ENCODE measurements around the gene FNIP1. TPM values are rescaled to one million over a fixed set of nuclear protein-coding genes. Genes with fewer than 3 reads are reported as not detected.

FNIP1 gene
- total and polyA plus RNA-seq, 9 of the 15 experiments (the other 6 are each of a cell fraction or from before 2014, with no cell fraction given), result 5.0 to 32.8 (median 18.4) TPM

GRCh38 chr5:131796793-131797693, at the start of gene FNIP1 (continued):
- TF ChIP-seq HNRNPK (IDR thresholded peaks at IDR 0.05; ENCODE audit: low read depth, low read length, poor library complexity, severe bottlenecking) (no peak), HMGXB4 (CRISPR knock-in tag; IDR thresholded peaks at IDR 0.05) (peak; percentile 81), ETS1 (conservative IDR thresholded peaks at IDR 0.05; ENCODE audit: control insufficient read depth, low read depth, low read length) (0 out of 2 replicates have a peak, but pooled peaks have one; percentile 7), CREB5 (CRISPR knock-in tag; IDR thresholded peaks at IDR 0.05) (no peak), TCF7 (IDR thresholded peaks at IDR 0.05; ENCODE audit: borderline replicate concordance) (no peak), EP300 (IDR thresholded peaks at IDR 0.05; ENCODE audit: low read length) (peak; percentile 72), SMAD4 (CRISPR knock-in tag; conservative IDR thresholded peaks at IDR 0.05) (peak; percentile 83)
- TF ChIP-seq, protein P1, sequence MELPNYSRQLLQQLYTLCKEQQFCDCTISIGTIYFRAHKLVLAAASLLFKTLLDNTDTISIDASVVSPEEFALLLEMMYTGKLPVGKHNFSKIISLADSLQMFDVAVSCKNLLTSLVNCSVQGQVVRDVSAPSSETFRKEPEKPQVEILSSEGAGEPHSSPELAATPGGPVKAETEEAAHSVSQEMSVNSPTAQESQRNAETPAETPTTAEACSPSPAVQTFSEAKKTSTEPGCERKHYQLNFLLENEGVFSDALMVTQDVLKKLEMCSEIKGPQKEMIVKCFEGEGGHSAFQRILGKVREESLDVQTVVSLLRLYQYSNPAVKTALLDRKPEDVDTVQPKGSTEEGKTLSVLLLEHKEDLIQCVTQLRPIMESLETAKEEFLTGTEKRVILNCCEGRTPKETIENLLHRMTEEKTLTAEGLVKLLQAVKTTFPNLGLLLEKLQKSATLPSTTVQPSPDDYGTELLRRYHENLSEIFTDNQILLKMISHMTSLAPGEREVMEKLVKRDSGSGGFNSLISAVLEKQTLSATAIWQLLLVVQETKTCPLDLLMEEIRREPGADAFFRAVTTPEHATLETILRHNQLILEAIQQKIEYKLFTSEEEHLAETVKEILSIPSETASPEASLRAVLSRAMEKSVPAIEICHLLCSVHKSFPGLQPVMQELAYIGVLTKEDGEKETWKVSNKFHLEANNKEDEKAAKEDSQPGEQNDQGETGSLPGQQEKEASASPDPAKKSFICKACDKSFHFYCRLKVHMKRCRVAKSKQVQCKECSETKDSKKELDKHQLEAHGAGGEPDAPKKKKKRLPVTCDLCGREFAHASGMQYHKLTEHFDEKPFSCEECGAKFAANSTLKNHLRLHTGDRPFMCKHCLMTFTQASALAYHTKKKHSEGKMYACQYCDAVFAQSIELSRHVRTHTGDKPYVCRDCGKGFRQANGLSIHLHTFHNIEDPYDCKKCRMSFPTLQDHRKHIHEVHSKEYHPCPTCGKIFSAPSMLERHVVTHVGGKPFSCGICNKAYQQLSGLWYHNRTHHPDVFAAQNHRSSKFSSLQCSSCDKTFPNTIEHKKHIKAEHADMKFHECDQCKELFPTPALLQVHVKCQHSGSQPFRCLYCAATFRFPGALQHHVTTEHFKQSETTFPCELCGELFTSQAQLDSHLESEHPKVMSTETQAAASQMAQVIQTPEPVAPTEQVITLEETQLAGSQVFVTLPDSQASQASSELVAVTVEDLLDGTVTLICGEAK (IDR thresholded peaks at IDR 0.05), result 0 out of 2 replicates have a peak, but pooled peaks have one; percentile 18
- TF ChIP-seq, protein P1 (CRISPR knock-in tag; IDR thresholded peaks at IDR 0.05), result no peak; the same call in 1 of the 2 replicates

Measured in K562 (cell line).